GM10266 (cell line): Measurements from ENCODE around the gene DNAH17.

Experiments
- DNase-seq: peaks from one replicate; pipeline ENCODE4 v3.0.0; 2012; ENCODE audit errors: extremely low spot score
- TF ChIP-seq, protein P1 (sequence below): IDR thresholded peaks from 2 replicates; pipeline ENCODE4 v1.5.1; 2012; ENCODE audit warnings: mild to moderate bottlenecking, low read depth; ENCODE audit not compliant: control insufficient read depth, insufficient read depth; ENCODE audit errors: missing control alignments

Gene DNAH17

DNA sequence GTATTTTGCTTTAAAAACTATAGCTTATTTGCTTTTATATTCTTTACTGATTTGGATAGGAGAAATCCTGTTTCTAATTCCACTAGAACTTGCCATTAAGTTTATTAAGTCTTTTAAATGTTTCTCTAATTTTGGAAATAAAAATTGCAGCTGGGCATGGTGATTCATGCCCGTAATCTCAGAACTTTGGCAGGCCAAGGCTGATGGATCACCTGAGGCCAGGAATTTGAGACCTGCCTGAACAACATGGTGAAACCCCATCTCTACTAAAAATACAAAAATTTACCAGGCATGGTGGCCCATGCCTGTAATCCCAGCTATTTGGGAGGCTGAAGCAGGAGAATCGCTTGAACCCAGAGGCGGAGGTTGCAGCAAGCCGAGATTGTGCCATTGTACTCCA is 30.7 kb downstream of the DNAH17 start:
- no peak for DNase-seq
- TF ChIP-seq, protein P1, sequence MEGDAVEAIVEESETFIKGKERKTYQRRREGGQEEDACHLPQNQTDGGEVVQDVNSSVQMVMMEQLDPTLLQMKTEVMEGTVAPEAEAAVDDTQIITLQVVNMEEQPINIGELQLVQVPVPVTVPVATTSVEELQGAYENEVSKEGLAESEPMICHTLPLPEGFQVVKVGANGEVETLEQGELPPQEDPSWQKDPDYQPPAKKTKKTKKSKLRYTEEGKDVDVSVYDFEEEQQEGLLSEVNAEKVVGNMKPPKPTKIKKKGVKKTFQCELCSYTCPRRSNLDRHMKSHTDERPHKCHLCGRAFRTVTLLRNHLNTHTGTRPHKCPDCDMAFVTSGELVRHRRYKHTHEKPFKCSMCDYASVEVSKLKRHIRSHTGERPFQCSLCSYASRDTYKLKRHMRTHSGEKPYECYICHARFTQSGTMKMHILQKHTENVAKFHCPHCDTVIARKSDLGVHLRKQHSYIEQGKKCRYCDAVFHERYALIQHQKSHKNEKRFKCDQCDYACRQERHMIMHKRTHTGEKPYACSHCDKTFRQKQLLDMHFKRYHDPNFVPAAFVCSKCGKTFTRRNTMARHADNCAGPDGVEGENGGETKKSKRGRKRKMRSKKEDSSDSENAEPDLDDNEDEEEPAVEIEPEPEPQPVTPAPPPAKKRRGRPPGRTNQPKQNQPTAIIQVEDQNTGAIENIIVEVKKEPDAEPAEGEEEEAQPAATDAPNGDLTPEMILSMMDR: no peak

DNA sequence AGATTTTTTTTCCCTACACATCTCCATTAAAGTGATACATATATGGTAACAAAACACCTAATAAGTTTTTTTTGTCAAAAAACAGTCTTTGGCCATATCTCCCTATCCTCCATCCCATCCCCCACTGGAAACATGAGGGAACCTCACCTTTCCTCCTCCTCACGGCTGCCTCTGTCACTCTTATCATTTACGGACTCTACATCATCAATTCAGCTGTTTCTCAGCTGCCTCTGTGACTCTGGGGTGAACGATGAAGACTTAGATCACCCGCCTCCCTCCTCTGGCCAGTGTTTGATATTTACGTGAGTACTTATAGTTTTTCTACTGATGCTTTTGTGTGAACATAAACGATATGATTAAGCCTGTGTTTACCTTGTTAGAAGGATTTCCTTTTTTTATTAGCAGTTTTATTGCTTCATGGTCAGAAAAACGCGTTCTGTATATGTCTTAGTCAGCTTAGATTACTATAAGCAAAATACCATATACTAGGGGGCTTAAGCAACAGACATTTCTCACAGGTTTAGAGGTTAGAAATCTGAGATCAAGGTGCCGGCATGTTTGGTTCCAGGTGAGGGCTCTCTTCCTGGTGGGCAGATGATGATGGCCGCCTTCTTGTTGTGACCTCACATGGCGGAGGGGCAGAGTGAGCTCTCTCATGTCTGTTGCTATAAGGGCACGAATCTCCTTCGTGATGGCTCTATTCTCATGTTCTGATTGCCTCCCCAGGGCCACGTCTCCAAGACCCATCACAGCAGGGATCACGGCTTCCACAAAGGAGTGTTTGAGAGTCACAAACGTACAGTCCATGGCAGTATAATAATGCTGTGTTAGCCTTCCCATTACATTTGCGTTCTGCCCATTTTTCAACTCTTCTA is 32.1 kb downstream of the DNAH17 start:
- DNase-seq: no peak
- TF ChIP-seq, protein P1: no peak

GRCh38 chr17:78541488-78542206 is 35.5 kb downstream of the DNAH17 start:
- TF ChIP-seq, protein P1: no peak
- no peak for DNase-seq

DNA sequence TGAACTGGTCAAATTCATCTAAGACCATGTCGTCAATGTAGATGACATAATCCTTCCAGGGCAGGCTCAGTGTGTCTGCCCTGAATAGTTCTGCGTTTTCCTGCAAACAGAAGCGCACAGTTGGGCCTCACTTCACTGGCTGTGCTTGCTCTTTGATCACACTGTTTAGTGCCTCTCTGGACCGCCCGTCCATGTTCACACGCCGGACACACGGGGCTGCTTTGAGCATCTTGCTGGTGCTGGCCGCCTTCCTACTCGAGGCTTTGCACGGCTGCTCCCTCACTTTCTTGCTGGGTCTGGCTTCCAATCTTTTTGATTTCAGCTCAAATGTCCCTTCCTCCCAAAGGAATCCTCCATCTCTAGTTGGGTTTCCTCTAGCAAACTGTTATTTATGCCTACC is 37.4 kb downstream of the DNAH17 start:
- TF ChIP-seq, protein P1: no peak
- no peak for DNase-seq

- TF ChIP-seq, protein P1: no peak
- peak; percentile 54 for DNase-seq
Measured at GRCh38 chr17:78538033-78538776, 39.0 kb downstream of the DNAH17 start.

DNA sequence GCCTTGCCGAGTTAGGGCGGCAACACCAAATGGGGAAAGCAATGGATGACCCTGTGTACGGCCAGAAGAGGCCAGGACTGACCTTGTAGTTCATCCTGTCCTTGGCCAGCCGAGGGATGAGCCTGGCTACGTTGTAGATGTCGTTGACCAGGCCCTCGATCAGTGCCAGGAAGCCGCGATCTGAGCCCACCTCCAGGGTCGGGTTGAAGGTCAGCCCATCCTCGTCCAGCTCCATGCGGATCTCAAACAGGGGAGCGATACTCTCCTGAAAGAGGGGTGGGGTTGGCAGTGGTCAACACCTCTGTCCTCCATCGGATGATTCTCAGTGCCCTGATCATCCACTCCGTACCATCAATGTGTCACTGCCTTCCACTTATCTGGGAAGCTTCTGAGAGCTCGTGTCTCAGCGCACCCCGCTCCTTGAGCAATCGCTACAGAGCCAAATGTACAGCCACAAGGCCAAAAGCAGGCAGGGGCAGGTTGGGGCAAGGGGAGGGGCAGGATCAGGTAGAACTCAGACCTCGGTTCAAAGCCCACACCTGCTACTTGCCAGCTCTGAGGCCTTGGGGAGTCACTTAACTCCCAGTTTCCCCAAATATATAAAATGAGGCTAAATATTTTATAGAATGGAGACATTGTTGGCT is 39.9 kb downstream of the DNAH17 start:
- TF ChIP-seq, protein P1: no peak
- no peak for DNase-seq
